Type B pancreatic cell (in vitro differentiated cells): ENCODE results near the gene CYBA. TPM values are rescaled to one million over a fixed set of nuclear protein-coding genes. Genes with fewer than 3 reads are reported as not detected.

Source experiments
- DNase-seq: peaks from one replicate; pipeline ENCODE4 v3.0.0; 2021; ENCODE audit warnings: mixed read lengths; ENCODE audit not compliant: unreplicated experiment; ENCODE audit errors: extremely low spot score
- H3K27ac Mint-ChIP-seq: 2 replicates; pipeline ENCODE4 v1.8.0; 2021; ENCODE audit warnings: mild to moderate bottlenecking, mixed read lengths
- H3K27me3 Mint-ChIP-seq: 2 replicates; pipeline ENCODE4 v1.8.0; 2021; ENCODE audit warnings: mixed read lengths
- H3K36me3 Mint-ChIP-seq: 2 replicates; pipeline ENCODE4 v1.8.0; 2021; ENCODE audit warnings: mixed read lengths
- H3K4me1 Mint-ChIP-seq: one replicate; pipeline ENCODE4 v1.8.0; 2021; ENCODE audit warnings: mixed read lengths; ENCODE audit not compliant: unreplicated experiment
- H3K4me3 Mint-ChIP-seq: 2 replicates; pipeline ENCODE4 v1.8.0; 2021; ENCODE audit warnings: mild to moderate bottlenecking, mixed read lengths
- H3K9me3 Mint-ChIP-seq: 2 replicates; pipeline ENCODE4 v1.8.0; 2021; ENCODE audit warnings: mixed read lengths
- CTCF ChIP-seq: fragments of 200-600 bp; sonication (generic); conservative IDR thresholded peaks from 2 replicates; pipeline ENCODE4 v1.5.0; 2021; ENCODE audit warnings: antibody characterized with exemption, mild to moderate bottlenecking
- total RNA-seq: library from RNA; stranded (reverse); gene quantifications from 2 replicates; pipeline ENCODE4 v1.2.1, GENCODE V29; 2021; ENCODE audit warnings: low replicate concordance

Gene CYBA
- total RNA-seq, 1 donor from 2014 or later: 120 TPM

- Mint-ChIP-seq H3K27ac (no peak overlapping the region), H3K36me3 (no peaks in the 10 kb centered on the region), H3K4me3 (no peak overlapping the region), H3K27me3 (no peaks in the 10 kb centered on the region), H3K9me3 (no peaks in the 10 kb centered on the region), H3K4me1 (peaks cover 2% of the 10 kb centered on the region)
- no peak for DNase-seq
- no peak for TF ChIP-seq CTCF
Observed at GRCh38 chr16:88623858-88624257, 27.0 kb downstream of the CYBA start.

GRCh38 chr16:88622866-88623265 lies 28.0 kb downstream of the CYBA start:
- H3K27me3 Mint-ChIP-seq: no peaks in the 10 kb centered on the region
- H3K36me3 Mint-ChIP-seq: no peaks in the 10 kb centered on the region
- no peak overlapping the region for H3K27ac Mint-ChIP-seq
- H3K9me3 Mint-ChIP-seq: no peaks in the 10 kb centered on the region
- peaks cover 7% of the 10 kb centered on the region for H3K4me1 Mint-ChIP-seq
- H3K4me3 Mint-ChIP-seq: no peak overlapping the region
- no peak for TF ChIP-seq CTCF
- DNase-seq: no peak

- no peak overlapping the region for H3K4me3 Mint-ChIP-seq
- no peaks in the 10 kb centered on the region for H3K36me3 Mint-ChIP-seq
- TF ChIP-seq CTCF: no peak
Observed at GRCh38 chr16:88622125-88622524, 28.7 kb downstream of the CYBA start.

GRCh38 chr16:88619859-88620815 lies 30.7 kb downstream of the CYBA start:
- H3K4me3 Mint-ChIP-seq: no peak overlapping the region
- H3K27me3 Mint-ChIP-seq: no peaks in the 10 kb centered on the region
- H3K36me3 Mint-ChIP-seq: no peaks in the 10 kb centered on the region
- H3K27ac Mint-ChIP-seq: no peak overlapping the region
- DNase-seq: no peak
- H3K9me3 Mint-ChIP-seq: no peaks in the 10 kb centered on the region
- H3K4me1 Mint-ChIP-seq: peaks cover 20% of the 10 kb centered on the region
- TF ChIP-seq CTCF: no peak

More at GRCh38 chr16:88622125-88622524, 28.7 kb downstream of the CYBA start:
- Mint-ChIP-seq H3K27ac (no peak overlapping the region), H3K4me1 (peaks cover 10% of the 10 kb centered on the region), H3K27me3 (no peaks in the 10 kb centered on the region), H3K9me3 (no peaks in the 10 kb centered on the region)
- no peak for DNase-seq

GRCh38 chr16:88618956-88619667 lies 31.7 kb downstream of the CYBA start:
- H3K9me3 Mint-ChIP-seq: no peaks in the 10 kb centered on the region
- H3K27me3 Mint-ChIP-seq: no peaks in the 10 kb centered on the region
- H3K4me1 Mint-ChIP-seq: peaks cover 20% of the 10 kb centered on the region
- no peak overlapping the region for H3K27ac Mint-ChIP-seq
- no peak for DNase-seq
- no peak overlapping the region for H3K4me3 Mint-ChIP-seq
- no peaks in the 10 kb centered on the region for H3K36me3 Mint-ChIP-seq
- TF ChIP-seq CTCF: no peak
